Measurements from ENCODE around the gene NHLH2.

The NHLH2 gene

GRCh38 chr1:115840605-115841460 is at the start of gene NHLH2:
TSS of gene NHLH2 (minus strand) at chr1:115841126. CDS start at chr1:115838372, 2,754 bp downstream.
- DNase-seq, result no peak

- no peak for DNase-seq
Observed at GRCh38 chr1:115890580-115890979, 49.7 kb upstream of the NHLH2 start.

- no peak for DNase-seq
Observed at GRCh38 chr1:115888976-115889375, 48.0 kb upstream of the NHLH2 start.

- DNase-seq, result no peak
Observed at GRCh38 chr1:115882913-115883902, 42.3 kb upstream of the NHLH2 start.

- no peak for DNase-seq
Observed at GRCh38 chr1:115880981-115881672, 40.2 kb upstream of the NHLH2 start.

GRCh38 chr1:115879977-115880376 is 39.1 kb upstream of the NHLH2 start:
- DNase-seq, result no peak

GRCh38 chr1:115877511-115877910 is 36.6 kb upstream of the NHLH2 start:
- DNase-seq, result no peak

- no peak for DNase-seq
Observed at GRCh38 chr1:115874904-115875303, 34.0 kb upstream of the NHLH2 start.

- DNase-seq, result no peak
Observed at GRCh38 chr1:115874497-115874896, 33.6 kb upstream of the NHLH2 start.

GRCh38 chr1:115873184-115873583 is 32.3 kb upstream of the NHLH2 start:
- DNase-seq, result no peak

- DNase-seq, result no peak
Observed at GRCh38 chr1:115869064-115869463, 28.1 kb upstream of the NHLH2 start.

GRCh38 chr1:115867216-115867615 is 26.3 kb upstream of the NHLH2 start:
- no peak for DNase-seq

- no peak for DNase-seq
Observed at GRCh38 chr1:115865704-115866380, 24.9 kb upstream of the NHLH2 start.

GRCh38 chr1:115862403-115862802 is 21.5 kb upstream of the NHLH2 start:
- no peak for DNase-seq

- no peak for DNase-seq
Observed at GRCh38 chr1:115854005-115854404, 13.1 kb upstream of the NHLH2 start.

GRCh38 chr1:115850937-115851336 is 10.0 kb upstream of the NHLH2 start:
- no peak for DNase-seq

GRCh38 chr1:115847787-115848186 is 6.9 kb upstream of the NHLH2 start:
- no peak for DNase-seq

- DNase-seq, result no peak
Observed at GRCh38 chr1:115842948-115843347, 2.0 kb upstream of the NHLH2 start.

- no peak for DNase-seq
Observed at GRCh38 chr1:115839679-115840237, 1.2 kb downstream of the NHLH2 start.

- no peak for DNase-seq
Observed at GRCh38 chr1:115839029-115839678, 1.8 kb downstream of the NHLH2 start.

GRCh38 chr1:115838431-115839028 is 2.4 kb downstream of the NHLH2 start:
- DNase-seq, result no peak

Data from activated CD4-positive, CD25-positive, alpha-beta regulatory T cell treated with anti-CD3 and anti-CD28 coated beads, Interleukin-2, amount 50 U/mL, for 72 hours (primary cell).